T-helper 1 cell treated with Interleukin-12 subunit alpha and Interleukin-12 subunit beta and Interleukin-4 antibody, amounts not matched to agents 30 ng/mL and 1 ng/mL, for 36 hours (primary cell): ENCODE data around the gene ENPP5. TPM values are rescaled to one million over a fixed set of nuclear protein-coding genes. Genes with fewer than 3 reads are reported as not detected.

Experiments used
- intact Hi-C: fragments of 100-400 bp; cut with micrococcal nuclease; formaldehyde crosslinking; loops from one replicate; pipeline ENCODE4 v1.15.1; 2024
- total RNA-seq: library from RNA; stranded (reverse); gene quantifications from 2 replicates; pipeline ENCODE4 v1.2.3, GENCODE V29; 2022

ENPP5 gene, protein sequence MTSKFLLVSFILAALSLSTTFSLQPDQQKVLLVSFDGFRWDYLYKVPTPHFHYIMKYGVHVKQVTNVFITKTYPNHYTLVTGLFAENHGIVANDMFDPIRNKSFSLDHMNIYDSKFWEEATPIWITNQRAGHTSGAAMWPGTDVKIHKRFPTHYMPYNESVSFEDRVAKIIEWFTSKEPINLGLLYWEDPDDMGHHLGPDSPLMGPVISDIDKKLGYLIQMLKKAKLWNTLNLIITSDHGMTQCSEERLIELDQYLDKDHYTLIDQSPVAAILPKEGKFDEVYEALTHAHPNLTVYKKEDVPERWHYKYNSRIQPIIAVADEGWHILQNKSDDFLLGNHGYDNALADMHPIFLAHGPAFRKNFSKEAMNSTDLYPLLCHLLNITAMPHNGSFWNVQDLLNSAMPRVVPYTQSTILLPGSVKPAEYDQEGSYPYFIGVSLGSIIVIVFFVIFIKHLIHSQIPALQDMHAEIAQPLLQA
- not detected in 2 replicates for total RNA-seq

DNA sequence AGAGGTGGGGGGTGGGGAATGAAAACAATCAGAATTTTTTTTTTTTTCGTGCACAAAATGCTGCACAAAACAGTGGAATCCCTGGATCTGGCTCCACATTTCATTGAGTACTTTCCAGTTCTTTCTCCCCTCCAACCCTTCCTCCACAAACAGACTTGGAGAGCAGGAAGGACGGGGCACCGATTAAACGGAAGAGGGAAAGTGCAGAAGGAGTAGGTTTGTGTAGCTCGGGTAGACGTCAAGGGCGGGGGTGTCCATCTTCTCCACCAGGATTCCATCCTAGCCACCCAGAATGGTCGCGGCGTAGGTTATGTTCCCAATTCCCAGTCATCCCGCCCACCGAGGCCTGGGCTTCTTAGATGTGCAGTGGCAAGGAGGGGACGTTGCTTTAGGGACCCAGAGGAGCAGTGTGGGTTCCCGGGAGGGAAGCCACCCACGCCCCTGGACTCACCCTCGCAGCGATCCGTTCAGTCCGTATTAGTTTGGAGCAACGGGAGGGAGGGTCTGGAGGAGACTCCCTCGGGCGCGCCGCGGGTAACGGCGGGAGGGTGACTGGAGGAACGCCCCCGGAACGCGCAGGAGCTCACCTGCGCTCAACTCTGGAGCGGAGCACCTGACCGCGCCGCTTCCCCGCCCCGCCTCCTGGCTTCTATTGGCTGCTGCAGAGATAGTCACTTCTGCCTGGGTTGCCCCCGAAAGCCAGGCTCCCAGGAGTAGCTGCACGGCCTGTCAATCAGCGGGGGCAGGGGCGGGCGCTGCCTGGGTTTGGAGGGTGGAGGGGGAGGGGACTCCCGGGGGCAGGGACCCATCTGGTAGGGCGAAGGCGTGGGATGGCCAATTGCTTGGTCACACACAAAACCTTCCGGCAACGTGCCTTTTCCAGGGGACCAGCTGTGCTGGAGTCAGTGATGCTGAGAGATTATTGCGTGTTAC, at the start of gene ENPP5:
Gene ENPP5 (minus strand): TSS at position 624 of the 933 bp plus-strand sequence. CDS start 2,718 bp downstream, outside the sequence.
- intact Hi-C loops = no loop called here

DNA sequence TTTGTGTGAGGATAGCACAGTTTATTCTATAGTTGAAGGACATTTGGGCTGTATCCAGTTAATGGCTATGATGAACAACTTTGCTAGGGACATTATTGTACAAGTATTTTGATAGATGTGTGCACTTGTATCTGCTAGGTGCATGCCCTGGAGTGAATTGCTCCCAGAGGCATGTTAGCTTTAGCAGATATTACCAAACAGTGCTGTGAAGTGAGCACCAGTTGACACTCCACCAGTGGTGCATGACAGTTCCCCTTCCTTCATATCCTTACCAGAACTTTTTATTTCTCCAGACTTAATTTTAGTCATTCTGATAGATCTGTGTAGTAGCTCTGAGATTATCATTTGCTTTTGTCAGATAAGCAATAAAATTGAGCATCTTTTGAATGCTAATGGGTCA, 48.9 kb upstream of the ENPP5 start:
- intact Hi-C loops = loop anchor here (2.0 to 5.0 kb wide), 2 partner anchors 177 to 561 kb away; no protein-coding TSS in a partner anchor

DNA sequence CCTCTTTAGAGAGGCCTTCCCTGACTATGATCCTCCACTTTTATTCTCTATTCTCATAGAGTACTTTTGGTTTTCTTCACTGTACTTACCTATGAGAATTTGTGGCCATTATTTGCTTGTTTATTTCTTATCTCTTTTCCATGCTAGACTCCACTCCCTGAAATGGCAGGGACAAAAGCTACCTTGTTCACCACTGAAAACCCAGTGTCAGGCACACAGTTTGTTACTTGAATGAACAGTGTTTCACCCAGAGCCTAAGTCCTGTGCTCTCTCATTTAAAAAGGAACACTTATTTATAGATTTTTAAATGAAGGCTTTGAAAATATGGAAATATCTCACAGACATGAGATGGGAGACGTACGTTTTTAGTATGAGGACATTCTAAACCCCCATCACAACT, 47.7 kb upstream of the ENPP5 start:
- intact Hi-C loops = no loop called here

DNA sequence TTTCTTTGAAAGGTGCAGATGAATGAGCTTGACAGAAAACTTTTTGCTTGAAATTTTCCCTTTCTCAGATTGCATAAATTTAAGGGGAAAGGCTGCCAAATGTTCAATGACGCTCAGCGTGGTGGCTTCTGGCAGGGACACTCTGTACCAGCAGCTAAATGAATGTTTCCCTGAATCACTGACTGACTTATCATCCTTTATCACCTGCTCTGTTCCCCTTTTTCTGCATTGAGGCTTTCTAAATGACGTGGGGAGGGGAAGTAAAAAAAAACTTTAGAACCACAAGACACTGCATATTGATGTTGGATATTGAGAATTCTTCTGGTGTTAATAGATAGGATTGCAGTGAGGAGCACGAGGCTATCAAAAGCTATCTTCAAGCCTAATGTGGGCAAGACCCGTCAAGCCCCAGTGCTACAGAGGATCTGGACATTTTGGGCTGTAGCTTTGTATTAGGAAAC, 46.9 kb upstream of the ENPP5 start:
- intact Hi-C loops = no loop called here

DNA sequence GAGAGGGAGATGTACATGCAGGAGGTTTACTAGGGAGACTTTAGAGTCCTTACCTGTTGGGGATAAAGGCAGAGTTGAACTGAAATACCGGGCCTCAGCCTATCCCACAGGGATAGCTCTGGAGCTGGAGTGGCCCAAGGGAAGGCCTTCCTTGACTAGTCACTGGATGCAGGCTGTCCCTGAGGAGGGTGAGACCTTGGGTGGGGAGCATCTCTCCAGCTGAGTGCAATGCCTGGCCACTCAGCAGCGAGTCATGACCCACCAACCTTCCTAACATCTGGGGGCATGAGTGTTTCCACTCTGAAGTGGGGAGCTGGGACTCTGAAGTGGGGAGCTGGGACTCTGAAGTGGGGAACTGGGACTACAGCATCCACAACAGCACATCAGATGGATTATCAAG, 46.1 kb upstream of the ENPP5 start:
- intact Hi-C loops = no loop called here

DNA sequence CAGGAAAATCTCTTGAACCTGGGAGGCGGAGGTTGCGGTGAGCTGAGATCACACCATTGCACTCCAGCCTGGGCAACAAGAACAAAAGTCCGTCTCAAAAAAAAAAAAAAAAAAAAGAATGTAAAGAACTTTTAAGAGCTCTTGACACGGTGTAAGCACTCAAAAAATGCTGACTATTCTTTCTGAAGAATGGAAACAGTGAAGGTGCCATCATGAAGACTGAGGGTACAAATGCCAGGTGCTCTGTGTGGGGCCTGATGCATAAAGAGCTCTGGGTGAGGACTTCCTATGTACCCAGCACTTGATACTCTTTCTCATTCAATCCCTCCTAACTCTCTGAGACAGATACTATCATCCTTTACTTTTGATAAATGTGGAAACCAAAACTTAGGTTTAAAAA, 45.0 kb upstream of the ENPP5 start:
- intact Hi-C loops = no loop called here

DNA sequence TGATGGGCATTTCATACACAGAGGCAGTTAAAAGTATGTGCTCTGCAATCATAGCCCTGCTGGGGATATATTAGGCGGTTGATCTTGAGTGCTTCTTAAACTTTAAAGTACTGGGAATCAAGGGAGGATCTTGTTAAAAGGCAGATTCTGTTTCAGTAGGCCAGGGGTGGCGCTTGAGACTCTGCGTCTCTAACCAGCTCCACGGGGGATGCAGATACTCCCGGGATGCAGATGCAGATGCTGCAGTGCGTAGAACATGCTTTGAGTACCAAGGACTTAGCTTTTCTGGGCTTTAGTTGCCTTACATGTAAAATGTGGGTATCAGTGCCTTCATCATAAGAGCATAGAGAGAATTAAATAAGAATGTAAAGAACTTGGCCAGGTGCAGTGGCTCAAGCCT, 44.4 kb upstream of the ENPP5 start:
- intact Hi-C loops = no loop called here

DNA sequence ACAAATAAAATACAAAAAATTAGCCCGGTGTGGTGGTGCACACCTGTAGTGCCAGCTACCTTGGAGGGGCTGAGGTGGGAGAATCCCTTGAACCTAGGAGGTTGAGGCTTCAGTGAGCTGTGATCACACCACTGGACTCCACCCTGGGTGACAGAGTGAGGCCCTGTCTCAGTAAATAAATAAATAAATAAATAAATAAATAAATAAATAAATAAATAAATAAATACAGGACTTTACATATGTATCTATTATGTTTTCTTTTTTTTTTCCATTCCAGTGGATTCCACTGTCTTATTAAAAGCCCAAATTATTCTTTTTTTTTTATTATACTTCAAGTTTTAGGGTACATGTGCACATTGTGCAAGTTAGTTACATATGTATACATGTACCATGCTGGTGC, 41.1 kb upstream of the ENPP5 start:
- intact Hi-C loops = no loop called here

DNA sequence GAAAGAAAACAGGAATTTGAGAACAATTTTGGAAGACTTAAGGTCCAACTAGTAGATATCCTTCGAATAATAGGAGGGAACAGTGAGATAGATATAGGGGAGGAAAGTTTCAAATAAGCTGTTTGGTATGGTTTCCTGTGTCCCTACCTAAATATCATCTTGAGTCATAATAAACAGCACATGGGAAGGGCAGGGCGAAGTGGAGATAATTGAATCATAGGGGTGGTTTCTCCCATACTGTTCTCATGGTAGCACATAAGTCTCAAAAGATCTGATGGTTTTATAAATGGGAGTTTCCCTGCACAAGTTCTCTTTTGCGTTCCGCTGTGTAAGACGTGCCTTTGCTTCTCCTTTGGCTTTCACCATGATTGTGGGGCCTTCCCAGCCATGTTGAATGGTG, 39.5 kb upstream of the ENPP5 start:
- intact Hi-C loops = no loop called here

DNA sequence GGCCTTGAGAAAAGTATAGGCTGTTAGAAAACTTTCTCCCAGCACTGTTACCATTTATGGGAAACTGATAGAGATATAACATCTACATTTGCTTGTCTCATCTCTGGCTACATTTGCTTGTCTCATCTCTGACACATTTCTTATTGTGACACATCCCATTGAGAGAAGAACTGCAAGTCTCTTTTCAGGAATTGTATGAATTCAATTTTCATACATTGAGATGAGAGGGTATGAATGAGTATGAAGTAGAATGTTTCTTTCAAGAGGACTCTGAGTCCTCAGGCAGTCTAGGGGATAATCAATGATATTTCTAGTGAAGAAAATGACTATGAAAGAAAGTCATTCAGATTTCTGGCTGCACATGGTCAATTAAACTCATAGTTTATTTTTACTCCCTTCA, 37.5 kb upstream of the ENPP5 start:
- intact Hi-C loops = no loop called here

DNA sequence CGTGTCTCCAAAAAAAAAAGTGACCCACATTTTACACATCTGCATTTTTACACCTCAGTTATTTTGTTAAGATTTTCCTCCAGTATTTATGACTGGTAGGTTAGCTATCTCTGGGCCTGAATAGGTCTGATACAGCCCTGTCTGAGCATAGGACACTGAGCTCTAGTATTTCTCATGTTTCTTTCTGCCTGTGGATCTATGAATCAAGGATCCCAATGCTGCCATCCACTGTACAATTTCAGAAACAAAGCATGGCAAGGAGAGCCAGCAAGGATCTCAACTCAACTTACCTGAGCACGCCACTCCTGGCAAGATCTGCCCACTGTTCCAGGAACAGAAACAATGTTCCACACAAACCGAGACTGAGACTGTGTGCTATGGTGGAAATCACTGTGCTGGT, 36.4 kb upstream of the ENPP5 start:
- intact Hi-C loops = no loop called here

DNA sequence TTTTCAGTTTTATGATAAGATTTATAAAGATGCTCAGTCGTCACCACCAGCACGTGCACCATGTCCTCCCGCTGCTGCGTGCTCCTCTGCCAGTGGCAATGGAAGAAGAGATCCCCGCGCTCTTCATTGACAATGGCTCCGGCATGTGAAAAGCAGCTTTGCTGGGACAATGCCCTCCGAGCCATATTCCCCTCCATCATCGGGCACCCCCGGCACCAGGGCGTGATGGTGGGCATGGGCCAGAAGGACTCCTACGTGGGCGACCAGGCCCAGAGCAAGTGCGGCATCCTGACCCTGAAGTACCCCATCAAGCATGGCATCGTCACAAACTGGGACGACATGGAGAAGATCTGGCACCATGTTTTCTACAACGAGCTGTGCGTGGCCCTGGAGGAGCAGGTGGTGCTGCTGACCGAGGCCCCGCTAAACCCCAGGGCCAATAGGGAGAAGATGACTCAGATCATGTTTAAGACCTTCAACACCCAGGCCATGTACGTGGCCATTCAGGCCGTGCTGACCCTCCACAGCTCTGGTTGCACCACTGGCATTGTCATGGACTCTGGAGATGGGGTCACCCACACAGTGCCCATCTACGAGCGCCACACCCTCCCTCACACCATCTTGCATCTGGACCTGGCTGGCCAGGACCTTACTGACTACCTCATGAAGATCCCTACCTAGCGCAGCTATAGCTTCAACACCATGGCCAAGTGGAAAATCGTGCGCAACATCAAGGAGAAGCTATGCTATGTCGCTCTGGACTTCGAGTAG, 34.3 kb upstream of the ENPP5 start:
- intact Hi-C loops = no loop called here

DNA sequence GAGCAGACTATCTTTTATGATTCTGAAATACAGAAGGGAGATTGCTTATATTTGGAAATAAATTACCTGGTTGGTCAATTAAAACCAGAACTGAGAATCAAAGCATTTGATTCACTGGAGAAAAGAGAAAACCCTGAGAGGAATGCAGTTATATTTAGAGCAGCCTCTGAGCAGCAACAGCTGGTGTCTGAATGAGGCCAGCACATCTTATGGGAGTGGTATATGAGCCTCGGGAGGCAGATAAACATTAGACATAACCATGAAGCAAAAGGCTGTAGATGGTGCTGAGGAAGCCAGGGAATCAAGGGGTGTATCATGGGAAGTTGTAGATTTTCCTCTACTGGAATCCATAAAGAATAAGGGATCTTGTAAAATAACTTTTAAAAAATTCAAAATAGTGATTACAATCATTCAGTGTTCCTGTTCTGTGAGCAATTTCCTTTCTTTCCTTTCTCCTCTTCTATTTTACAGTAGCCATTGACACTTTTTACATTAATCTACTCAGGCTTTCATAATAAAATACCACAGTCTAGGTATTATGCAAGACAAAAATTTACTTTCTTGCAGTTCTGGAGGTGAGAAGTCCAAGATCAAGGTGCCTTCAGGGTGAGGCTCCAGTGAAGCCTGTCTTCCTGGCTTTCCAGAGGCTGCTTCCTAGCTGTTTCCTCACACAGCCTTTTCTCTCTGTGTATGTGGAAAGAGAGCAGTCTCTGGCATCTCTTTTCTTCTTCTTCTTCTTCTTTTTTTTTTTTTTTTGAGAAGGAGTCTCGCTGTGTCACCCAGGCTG, 32.8 kb upstream of the ENPP5 start:
- intact Hi-C loops = no loop called here

DNA sequence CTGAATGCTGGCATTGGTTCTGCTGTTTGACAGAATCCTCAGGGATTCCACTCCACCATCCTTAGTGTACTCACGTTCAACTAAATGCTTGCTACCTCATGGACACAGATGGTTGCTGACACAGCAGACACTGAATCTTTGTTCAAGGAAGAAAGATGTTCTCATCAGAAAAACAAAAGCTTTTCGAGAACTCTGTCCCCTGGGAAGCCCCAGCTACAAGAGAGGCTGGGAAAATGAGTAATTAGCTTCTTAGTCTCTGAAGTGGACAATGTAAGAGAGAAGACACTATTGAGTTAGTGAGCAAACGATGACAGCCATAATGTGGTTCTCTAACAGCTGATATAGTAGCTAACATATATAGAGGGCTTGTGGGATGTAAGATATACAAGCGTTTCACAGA, 30.9 kb upstream of the ENPP5 start:
- intact Hi-C loops = no loop called here

DNA sequence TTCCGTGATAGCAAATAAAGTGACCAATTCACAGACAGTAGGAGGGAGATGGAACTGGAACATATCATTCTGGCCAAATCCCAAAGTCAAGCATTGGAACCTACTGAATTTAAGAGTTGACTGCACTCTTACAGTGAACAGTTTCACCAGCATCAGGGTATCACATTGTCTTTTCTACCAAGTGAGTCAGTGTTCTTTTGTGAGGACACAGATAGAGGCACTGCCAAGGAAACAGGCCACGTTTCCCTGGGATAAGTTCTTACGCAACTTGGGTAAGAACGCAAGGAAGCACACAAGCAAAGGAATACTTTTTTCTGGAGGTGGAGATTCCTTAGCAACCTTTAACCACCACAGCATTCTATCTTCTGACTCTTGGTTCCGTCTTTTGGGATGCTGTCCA, 28.6 kb upstream of the ENPP5 start:
- intact Hi-C loops = no loop called here

DNA sequence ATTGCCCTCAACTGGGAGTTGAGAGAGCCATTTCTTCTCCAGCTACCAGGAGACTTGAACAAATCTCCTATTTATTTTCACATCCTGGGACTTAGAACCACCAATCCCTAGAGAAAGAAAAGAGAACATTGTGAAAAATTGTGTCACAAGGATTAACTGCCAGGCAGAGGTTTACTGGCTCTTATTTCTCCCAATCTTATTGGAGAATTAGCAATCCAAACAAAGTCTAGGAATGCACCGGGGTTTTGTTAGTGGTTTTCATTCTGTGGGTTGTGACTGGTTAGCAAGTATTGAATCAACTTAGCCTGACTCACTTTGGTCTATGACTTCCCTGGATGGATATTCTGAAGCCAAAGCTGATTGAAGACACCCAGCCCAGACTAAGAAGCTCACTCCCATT, 21.2 kb upstream of the ENPP5 start:
- intact Hi-C loops = no loop called here

DNA sequence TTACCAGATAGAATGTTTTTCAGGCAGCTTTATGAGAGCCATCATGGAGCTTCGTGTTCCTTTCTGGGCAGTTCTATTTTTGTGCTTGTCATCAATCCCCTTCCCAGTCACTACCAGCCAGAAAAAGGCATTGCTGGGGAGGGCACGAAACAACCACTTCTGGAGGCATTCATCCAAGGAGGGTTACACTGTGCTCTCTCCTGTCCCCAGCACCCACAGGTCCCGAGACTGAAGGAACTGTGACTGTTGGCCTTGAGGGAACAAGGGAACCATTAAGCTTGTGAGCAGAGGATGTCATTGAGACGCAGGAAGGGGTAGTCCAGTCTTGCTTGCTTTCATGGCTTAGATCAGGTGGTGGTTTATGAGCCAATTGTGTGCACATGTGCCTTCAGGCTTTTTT, 20.1 kb upstream of the ENPP5 start:
- intact Hi-C loops = no loop called here

DNA sequence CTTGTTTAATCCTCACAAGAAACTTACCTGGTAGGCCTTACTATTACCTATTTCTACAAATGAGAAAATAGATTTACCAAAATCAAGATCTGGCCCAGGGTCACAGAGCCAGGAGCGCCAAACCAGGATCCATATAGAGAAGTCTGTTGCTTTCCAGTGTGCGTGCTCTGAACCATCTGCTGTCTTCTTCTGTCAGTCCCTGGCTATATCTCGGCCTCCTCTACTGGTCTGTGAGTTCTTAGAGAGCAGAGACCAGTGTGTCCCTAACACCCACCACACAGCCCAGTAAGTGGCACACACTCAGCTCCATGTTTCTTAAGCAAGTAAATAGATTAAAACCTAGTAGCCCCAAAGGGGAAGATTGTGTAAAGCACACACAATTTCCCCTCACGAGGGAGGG, 18.9 kb upstream of the ENPP5 start:
- intact Hi-C loops = no loop called here

DNA sequence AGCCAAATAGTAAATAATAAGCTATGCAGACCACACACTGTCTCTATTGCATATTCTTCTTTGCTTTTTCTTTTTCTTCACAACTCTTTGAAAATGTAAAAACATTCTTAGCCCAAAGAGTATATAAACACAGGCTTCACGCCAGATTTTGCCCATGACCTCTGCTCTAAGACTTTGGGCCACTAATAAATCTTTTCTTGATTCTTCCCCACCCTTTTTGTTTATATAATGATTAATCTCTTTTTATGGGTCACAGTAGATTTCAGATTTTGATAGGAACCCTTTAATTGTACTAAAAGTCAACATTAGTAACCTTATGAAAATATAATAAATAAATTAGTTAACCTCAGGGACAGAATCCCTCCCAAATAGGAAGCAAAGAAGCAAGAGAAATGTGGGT, 15.8 kb upstream of the ENPP5 start:
- intact Hi-C loops = no loop called here

DNA sequence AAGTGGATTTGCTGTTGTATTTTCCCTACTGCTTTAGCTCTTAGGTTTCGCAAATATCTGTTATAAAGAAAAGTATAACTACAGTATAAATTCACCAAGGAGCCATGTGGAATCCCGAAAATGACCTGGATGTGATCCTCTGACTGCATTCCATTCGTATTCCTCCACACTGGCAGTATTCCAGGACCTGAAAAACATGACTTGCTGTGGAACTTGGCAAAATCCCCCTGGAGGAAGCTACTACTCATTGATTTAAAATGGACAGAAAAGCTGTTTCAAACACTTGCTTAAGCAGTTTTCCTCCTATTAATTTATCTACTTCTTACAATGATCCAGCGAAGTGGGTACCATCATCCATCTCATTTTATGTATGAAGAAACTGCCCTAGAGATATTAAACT, 13.3 kb upstream of the ENPP5 start:
- intact Hi-C loops = no loop called here
